CD1c-positive myeloid dendritic cell (primary cell): Measurements from ENCODE around the gene DNAJC7.
"Not testable (repeated sequence)": the region's sequence is repeated elsewhere in the genome, so short reads cannot be mapped to it uniquely, and the experiment has no call there.

Experiments
- DNase-seq: peaks from one replicate; pipeline ENCODE4 v3.0.0-alpha.2; 2016; ENCODE audit errors: extremely low spot score

Gene DNAJC7

DNA sequence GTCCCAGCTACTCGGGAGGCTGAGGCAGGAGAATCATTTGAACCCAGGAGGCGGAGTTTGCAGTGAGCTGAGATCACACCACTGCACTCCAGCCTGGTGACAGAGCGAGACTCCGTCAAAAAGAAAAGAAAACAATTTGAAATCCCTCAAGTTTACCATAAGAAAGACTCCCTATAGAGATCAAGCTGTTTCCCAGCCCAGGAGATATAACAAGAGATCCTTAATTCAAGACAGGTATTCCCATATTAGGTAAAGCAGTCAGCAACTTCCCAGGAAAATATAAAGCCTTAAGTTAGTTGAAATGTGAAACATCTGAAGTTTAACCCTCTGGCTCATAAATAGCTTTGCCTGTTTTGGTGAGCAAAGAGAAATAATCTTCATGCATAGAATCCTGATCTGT is 4.9 kb downstream of the DNAJC7 start:
- DNase-seq = not testable (repeated sequence)

DNA sequence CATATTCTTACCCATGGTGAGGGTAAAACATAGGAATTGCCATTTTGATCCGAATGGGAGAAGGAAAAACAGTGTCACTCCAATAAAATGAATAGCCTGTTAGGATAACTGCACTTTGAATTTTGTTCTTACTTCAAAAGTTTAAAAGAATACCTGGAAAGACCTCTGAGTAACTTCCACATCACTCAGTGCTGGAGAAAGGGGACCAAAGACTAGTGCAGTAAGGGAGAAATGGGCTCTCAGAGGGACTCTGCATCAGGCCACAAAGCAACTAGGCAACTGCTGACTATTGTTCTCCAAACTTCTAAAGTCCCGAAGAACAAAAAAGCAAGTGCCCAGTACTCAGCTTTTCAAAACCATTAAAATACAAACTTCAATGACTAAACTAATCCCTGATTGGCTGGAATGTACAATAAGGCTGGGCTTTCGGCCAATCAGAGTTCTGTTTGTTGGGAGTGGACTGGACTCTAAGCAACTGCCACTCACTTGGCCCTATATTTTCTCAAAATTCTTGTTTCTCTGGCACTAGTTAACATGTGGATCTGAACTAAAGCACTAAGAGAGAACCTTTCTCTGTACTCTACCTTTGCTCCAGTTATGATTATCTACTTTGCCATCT is 6.2 kb downstream of the DNAJC7 start:
- peak; percentile 59 for DNase-seq

DNA sequence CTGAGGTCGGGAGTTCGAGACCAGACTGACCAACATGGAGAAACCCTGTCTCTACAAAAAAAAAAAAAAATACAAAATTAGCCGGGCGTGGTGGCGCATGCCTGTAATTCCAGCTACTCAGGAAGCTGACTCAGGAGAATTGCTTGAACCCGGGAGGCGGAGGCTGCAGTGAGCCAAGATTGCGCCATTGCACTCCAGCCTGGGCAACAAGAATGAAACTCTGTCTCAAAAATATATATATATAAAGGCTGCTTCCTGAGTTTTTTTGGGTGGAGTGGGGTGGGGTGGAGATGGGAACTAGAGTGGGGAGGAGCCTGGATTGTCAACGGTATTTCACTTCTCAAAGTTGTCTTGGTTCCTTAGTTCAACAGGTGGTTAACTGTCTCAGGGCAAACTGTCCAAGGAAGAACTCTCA is 7.0 kb downstream of the DNAJC7 start:
- peak; percentile 70 for DNase-seq

DNA sequence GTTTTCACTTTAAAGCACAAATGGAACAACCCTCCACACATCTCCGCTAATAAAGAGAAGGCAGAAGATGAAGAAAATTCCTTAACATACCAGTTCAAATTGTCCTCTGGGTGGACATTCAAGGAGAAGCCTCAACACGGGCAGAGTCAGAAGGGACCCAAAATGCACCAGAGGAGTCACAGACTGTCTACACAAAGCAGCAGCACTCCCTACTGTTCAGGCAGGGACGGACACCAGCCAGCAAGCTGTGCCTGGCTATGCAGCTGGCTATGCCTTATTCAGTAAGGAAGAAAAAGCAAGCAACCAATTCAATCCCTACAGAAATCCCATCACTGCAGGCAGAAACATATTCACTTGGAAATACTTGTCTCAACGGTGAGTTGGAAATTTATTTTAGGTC is 8.1 kb downstream of the DNAJC7 start:
- DNase-seq = no peak

DNA sequence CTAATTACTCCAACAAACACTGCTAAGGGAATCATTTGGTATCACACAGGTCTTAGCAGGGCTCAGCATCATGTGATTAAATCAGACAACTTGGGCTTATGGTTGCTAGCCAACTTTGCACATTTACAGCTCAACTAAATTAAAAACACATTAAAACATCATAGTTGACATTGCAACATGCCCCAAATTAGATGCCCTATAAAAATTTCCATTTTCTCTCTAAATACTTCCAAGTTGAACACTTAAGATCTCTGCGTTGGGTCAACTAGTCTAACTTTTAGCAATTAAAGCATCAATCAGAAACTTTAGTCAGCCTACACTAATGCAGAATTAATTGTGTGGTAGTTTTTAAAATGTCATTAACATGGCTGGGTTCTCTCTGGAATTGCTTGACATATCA is 12.1 kb downstream of the DNAJC7 start:
- DNase-seq = no peak

DNA sequence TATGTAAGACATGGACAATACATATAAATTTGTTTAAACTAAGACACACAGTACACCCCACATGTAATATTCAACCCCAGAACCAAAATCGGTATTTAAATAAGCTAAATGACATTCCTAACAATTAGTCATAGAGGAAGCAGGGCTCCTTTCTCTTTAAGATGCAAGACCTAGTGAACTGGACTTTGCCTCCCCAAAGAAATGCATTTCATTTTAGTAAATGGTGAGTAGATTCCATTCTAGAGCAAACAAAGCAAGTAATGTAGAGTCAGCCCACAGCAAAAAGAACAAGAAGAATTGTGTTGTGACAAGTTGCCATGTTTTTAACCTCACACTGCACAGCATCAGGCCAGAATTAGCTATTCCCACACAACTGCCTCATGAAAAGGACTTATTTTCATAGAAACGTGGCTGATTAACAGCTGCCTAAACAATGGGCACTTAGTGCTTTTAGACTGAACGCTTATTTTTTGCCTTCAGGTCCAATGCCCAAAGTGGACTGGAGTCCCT is 14.4 kb downstream of the DNAJC7 start:
- DNase-seq = no peak

DNA sequence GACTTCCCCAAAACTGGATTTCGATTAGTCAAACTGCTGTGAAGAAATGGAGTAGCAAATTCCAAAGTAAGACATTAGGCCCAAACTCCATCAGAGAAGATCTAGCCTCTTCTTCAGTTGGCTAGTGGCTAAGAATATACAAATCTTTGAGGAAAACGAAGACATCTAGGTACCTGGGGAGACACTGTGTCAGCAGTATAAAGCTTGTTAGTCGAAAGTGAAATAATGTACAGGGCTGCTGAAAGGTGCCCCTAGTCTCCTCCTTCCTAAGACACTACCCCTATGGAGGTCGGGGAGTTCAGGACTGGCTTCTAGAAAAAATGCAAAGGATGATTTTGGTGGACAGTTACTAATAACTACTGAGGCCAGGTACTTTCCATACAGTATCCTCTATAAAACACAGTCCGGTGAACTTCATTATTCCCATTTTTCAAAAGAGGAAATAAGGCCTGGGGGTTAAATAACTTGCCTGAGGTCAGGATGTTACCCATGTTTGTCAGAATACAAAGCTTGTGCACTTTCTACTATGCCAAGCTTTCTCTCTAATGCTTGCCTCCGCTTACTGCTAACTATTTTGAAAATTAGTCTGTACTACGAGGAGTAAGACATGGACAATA is 15.0 kb downstream of the DNAJC7 start:
- no peak for DNase-seq

DNA sequence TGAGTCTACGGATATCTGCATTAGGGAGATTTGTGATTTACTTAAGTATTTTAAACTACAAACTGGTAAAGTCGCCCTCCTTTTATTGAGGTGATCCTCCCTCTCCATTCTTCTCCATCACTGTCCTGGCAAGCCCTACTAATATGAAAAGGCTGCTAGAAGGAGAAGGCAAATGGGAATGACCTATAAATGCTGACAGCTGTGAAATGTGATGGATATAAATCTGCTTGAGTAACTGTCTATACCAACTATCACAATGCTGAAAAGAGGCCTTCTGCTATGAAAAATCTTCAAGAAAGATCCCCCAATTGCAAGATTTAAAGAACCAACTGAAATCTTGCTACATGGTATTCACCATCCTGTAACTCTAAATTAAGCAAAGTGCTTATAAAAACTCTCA is 15.5 kb downstream of the DNAJC7 start:
- DNase-seq = no peak

DNA sequence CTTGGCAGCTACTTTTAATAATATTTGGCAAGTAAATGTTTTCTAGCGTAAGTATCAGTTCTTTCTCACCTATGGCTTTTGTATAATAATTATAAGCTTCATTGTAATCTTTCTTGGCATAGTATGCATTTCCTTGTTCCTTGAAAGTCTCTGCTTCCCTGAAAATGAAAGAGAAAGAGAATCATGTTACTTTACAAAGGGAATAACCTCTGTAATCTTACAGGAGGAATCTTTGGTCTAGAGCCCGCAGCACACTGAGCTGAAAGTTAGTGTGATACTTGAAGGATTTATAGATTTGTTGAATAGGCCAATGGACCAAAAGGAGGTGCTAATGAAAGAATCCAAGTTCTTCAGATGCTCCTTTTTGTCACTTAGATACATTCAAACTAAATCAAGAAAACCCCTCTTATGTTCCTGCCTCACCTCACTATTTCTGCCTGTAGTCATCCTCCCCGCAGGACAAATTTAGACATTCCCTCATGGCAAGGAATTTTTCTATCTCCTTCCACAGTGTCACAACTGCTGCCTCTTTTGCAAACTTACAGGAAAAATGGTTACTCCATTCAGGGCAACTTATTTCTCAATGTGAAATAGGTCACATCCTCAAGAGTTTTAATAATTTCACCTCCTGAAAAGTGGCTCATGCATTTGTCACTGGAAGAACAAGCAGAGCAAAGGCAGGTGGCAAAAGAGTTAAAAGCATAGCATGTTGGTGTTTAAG is 16.7 kb downstream of the DNAJC7 start:
- no peak for DNase-seq

DNA sequence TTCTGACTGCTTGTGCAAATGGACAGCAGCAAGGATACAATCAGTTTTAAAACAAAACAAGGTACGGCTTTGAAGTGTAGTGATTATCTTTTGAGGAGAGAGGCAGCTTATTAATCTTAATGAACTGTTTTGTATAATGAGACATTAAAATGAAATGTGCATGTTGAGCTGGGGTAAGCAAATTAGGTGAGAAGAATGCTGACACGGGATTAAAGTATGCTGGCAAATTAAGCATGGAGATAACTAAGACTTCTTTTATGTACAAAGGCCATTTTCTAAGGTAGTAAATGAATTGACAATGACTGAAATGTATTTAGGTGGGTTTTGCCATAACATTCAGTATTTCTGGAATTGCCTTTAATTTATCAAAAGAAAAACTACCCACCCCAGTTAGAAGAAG is 18.7 kb downstream of the DNAJC7 start:
- DNase-seq = no peak

DNA sequence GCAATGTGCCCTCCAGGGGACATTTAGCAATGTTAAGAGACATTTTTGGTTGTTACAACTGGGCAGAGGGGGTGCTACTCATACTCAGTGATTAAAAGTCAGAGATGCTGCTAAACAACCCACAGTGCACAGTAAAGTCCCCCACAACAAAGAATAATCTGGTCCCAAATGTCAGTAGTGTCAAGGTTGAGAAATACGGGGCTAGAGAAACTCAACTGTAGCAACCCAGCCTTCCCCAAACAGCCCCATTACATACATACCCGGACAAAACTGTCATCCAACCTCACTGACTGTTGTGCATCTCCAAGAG is 20.4 kb downstream of the DNAJC7 start:
- no peak for DNase-seq

DNA sequence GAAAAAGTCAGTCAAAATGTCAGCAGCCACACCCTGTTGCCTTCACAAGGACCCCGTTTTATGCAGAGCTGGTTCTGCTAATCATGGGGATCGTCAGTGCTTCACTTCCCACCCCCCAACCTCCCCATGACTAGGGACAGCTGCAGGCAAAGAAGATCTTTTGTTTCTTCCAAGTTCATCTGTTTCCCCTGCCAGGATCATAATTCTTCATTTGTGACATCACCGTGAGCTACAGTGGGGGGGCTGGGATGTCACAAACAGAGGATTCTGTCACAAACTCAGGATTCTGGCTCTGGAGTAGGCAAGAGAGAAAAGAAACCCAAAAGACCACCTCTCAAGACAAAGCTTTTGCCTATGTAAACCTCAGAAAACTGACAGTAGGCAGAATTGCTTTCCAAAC is 24.7 kb downstream of the DNAJC7 start:
- DNase-seq = no peak

DNA sequence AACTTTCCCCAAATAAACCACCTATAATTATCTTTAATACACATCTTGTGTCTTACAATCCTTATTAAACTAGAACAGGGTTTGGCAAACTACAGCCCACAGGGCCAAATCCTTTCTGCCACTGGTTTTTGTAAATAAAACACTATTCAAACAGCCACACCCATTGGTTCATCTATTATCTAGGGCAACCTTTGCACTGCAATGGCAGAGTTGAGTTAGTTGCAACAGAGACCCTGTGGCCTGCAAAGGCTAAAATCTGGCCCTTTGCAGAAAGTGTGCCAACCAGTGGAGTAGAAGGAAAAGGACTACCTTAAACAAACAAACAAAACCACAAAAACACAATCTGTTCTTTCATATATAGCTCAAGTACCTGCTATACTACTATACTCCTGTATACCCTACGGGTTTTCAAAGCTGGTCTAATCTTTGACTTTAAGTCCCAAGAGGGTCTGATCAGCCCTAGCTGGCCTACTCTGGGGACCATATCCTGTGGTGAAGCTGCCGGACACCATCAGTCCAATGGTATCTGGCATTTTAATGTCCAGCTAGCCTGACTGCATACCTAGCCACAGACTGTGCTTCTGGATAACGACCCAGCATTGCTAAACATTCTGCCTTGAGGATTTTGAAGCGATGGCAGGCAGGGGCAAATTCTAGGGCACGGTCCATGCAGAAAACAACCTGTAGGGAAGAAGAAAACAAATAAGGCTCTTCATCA is 27.4 kb downstream of the DNAJC7 start:
- DNase-seq = no peak

DNA sequence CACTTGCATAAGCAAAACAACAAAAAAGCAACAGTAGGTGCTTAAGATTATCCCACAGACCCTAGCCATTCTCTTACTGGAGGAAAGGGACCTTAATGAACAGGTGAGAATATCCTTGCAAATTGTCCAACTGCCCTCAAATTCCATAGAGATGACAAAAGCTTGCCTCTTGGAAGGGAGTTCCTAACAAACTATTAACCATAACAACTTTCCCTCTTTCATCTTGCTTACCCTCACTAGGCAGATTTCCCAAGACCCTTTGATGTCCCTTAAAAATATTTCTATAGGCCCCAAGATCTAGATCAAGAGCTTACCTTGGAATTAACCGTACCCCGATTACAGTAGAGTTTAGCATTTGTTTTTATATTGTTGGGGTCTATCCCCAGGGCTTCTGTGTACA is 28.8 kb downstream of the DNAJC7 start:
- no peak for DNase-seq

DNA sequence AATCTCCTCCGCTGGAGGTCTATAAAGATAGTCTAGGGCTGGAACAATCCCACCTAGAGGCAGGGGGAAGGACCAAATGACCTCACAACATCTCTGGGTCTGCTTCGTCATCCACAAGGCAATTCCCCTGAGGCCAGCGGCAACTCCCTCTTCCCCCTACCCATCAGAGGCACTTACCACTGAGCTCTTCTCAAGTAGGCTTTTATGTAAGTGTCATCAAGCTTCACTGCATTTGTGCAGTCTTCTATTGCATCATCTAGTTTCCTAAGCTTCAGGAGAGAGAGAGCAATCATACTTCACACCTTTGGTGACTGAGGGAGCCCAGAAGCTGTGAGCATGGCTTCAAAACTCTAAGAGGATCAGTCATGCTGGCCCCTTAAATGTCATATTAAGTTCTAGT is 29.6 kb downstream of the DNAJC7 start:
- DNase-seq = no peak

DNA sequence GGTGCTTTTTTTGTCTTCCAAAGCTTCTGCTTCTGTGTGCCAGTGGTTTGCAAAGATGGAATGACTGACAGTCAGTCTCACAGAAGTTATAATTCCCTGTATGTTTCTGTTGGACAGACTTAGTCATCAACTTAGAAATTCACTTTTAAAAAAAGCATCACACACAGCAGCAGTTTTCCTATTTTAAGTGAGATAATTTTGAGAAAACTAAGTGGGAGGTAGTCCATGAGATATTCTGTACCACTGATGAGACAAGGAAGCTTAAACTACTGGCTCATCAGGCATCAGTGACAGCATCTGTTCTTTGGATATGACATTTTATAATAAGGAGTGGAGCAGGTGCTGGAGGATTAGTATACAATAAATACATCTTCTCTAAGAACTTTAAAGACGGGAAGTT is 30.6 kb downstream of the DNAJC7 start:
- no peak for DNase-seq

DNA sequence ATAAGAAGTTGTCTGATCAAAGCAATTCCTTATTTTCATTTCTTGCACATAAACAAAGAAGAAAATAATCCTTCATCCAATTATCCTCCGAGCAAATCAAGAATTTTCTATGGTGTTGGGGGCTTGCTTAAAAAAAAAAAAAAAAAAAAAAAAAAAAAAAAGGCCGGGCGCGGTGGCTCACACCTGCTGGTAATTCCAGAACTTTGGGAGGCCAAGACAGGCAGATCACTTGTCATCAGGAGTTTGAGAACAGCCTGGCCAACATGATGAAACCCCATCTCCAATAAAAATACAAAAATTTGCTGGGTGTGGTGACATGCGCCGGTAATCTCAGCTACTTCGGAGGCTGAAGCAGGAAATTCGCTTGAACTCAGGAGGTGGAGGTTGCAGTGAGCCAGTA is 31.3 kb downstream of the DNAJC7 start:
- no peak for DNase-seq

DNA sequence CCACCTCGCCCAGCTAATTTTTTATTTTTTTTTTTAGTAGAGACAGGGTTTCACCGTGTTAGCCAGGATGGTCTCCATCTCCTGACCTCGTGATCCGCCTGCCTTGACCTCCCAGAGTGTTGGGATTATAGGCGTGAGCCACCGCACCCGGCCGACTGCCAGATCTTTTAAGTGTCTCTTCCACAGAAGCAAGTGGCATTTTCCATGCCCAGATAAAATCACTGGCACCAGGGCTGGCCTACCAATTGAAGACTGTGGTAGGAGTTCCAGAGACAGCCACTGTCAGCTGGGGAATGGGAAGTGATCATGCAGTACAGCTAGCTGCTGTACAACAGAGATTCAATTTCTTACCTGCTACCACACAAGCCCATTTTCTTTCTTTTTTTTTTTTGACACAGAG is 32.8 kb downstream of the DNAJC7 start:
- DNase-seq = no peak

DNA sequence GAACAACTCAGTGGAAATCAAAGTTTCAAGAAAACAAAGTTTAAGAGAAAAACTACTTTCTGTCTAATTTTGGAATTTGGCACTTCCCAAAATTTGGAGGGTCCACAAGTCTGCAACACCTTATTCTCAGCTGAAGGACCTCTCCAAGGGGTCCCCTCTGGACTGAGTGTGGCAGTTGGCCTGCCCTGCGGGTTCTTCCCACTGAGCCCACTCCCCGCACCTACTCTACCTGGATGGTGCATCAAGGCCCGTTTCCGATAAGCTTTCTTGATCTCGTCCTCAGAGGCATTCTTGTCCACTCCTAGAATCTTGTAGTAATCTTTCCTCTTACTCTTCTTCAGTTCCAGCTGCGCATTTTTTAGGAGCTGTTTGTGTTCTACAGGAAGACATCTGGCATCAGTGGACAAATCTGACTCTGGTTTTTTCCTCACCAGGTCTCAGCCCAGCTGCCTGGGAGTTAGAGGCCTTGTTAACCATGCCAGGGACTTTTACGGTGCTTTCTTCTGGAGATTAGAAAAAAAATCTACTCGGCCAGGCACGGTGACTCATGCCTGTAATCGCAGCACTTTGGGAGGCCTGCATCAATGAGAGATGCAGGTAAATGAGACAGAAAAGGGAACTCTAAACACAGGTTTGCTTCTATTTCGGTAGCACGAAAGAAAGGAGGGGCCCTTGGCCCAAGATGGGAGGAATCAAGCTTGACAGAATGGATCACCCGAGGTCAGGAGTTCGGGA is 35.0 kb downstream of the DNAJC7 start:
- no peak for DNase-seq

DNA sequence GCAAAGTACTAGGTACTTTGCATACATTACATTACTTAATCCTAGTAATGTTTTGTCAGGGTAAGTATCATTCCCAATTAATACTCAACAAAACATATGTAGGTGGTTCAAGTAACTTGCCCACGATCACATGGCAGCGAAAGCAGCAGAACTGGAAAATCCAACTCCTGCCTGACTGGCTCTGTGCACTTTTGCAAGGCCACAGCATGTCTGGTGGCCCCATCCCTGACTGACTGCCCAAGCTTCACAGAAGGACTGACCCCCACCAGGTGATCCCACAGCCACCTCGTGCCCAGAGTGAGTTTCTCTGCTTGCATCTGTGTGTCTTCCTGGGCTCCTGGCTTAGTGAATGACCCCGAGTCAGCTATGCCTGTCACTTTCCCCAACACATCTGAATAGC is 39.2 kb downstream of the DNAJC7 start:
- no peak for DNase-seq

DNA sequence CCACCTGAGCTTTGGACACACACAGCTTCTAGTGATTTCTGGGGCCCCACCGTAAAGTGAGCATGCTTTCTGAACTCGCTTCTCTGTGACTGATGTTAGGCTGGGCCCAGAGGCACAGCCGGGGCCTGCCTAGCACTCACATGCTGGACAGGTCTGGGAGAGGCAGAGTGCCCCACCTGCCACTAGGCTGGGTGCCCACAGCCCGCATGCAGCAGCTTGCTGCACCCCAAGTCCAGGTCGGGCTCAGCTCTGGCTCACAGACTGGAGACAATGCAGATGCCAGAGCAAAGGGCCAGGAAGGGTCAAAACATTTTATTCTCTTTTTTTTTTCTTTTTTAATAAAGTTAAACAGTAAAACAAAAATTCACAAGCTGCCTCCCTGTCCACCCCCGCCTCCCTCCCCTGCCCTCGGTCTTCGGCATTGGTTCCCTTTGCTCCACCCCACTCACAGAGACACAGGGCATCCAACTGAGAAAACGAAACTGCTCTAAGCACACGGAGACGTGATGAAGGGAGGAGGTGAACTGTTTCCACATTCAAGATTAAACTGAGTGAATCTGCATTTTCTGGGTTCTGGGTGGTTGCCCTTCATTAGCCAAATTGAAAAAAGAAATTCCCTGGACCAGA is 41.0 kb downstream of the DNAJC7 start:
- DNase-seq = no peak
